K562 (cell line): ENCODE results near the gene SLC29A2. TPM values are rescaled to one million over a fixed set of nuclear protein-coding genes. Genes with fewer than 3 reads are reported as not detected.

Experiments used
- ATF1 ChIP-seq, 2 experiments: fragments of 450-650 bp in 1 of 2; IDR thresholded peaks; 2 replicates each; pipeline ENCODE4 v1.6.1; 2016; ENCODE audit warnings: missing compliant biosample characterization in 1 of 2, missing genetic modification characterization in 1 of 2
- ESRRA ChIP-seq: fragments of 450-650 bp; IDR thresholded peaks from 2 replicates; pipeline ENCODE4 v1.6.1; 2014; ENCODE audit warnings: low read depth, mild to moderate bottlenecking, moderate library complexity, borderline replicate concordance
- ETV6 ChIP-seq, 3 experiments: fragments of 150-350 bp in 1 of 3; sonication (generic) in 1 of 3; formaldehyde crosslinking in 1 of 3; IDR thresholded peaks; 2 replicates each; pipeline versions ENCODE4 v1.6.1 to v1.8.0; 2014 to 2022; ENCODE audit warnings: borderline replicate concordance in 2 of 3, low read depth in 2 of 3, antibody characterized with exemption in 1 of 3, low read length in 1 of 3, mild to moderate bottlenecking in 1 of 3, missing genetic modification reagents in 1 of 3
- FOXK1 ChIP-seq: sonication (generic); formaldehyde crosslinking; IDR thresholded peaks from 2 replicates; pipeline ENCODE4 v1.8.0; 2022; ENCODE audit warnings: missing genetic modification reagents, mild to moderate bottlenecking, borderline replicate concordance
- GTF3C2 ChIP-seq: IDR thresholded peaks from 3 replicates; pipeline ENCODE4 v1.6.1; 2011; ENCODE audit warnings: borderline replicate concordance, mild to moderate bottlenecking, moderate library complexity; ENCODE audit not compliant: insufficient read length; ENCODE audit errors: extremely low read depth
- HBP1 ChIP-seq: fragments of 450-650 bp; formaldehyde crosslinking; IDR thresholded peaks from 2 replicates; pipeline ENCODE4 v1.4.0; 2022; ENCODE audit warnings: missing genetic modification characterization
- JUND ChIP-seq, 2 experiments: IDR thresholded peaks; 2 replicates in 1 of 2; 3 replicates in 1 of 2; pipeline ENCODE4 v1.6.1; 2011; ENCODE audit warnings: borderline replicate concordance in 2 of 2, low read depth in 2 of 2, low read length in 2 of 2, improper control_type of control experiment in 1 of 2, missing biosample characterization in 1 of 2, missing genetic modification characterization in 1 of 2, missing genetic modification reagents in 1 of 2
- MLLT1 ChIP-seq, 2 experiments: fragments of 450-650 bp; IDR thresholded peaks; 2 replicates each; pipeline ENCODE4 v1.6.1; 2016
- MTA1 ChIP-seq: fragments of 450-650 bp; IDR thresholded peaks from 2 replicates; pipeline ENCODE4 v1.6.1; 2017; ENCODE audit warnings: borderline replicate concordance
- MXI1 ChIP-seq: IDR thresholded peaks from 2 replicates; pipeline ENCODE4 v1.6.1; 2011; ENCODE audit warnings: low read depth, mild to moderate bottlenecking, improper control_type of control experiment, low read length
- MYNN ChIP-seq, 2 experiments: sonication (generic); formaldehyde crosslinking in 1 of 2; IDR thresholded peaks; 2 replicates each; pipeline versions ENCODE4 v1.5.0 to v1.6.1; 2016 to 2020; ENCODE audit warnings: antibody characterized with exemption in 1 of 2, missing genetic modification reagents in 1 of 2
- RFX1 ChIP-seq: fragments of 450-650 bp; IDR thresholded peaks from 2 replicates; pipeline ENCODE4 v1.6.1; 2016; ENCODE audit warnings: mild to moderate bottlenecking, moderate library complexity
- RNF2 ChIP-seq: sonication (generic); IDR thresholded peaks from 2 replicates; pipeline ENCODE4 v1.6.1; 2016
- SP1 ChIP-seq: sonication (generic); formaldehyde crosslinking; IDR thresholded peaks from 2 replicates; pipeline ENCODE4 v1.8.1; 2022; ENCODE audit warnings: mild to moderate bottlenecking, missing genetic modification reagents
- ZBTB43 ChIP-seq: sonication (generic); formaldehyde crosslinking; IDR thresholded peaks from 2 replicates; pipeline ENCODE4 v1.8.0; 2023; ENCODE audit warnings: mild to moderate bottlenecking, missing genetic modification reagents
- polyA plus RNA-seq, 8 experiments: library from polyadenylated mRNA; depleted of rRNA in 4 of 8; stranded (reverse) in 5 of 8; unstranded in 3 of 8; fragments of >200 nt; fragmentation: Nextera tagmentation in 2 of 8; fragmentation: Illumina TruSeq in 1 of 8; extraction: Ambion mirVana in 2 of 8; extraction: Trizol in 1 of 8; gene quantifications; 2 replicates each; pipeline versions ENCODE4 v1.2.1 to v1.2.3, GENCODE V29; 2011 to 2014; ENCODE audit warnings: inconsistent platforms in 1 of 8, missing spikeins in 1 of 8
- total RNA-seq, 7 experiments: library from RNA; depleted of rRNA in 6 of 7; stranded (reverse); fragments of >200 nt in 6 of 7; fragmentation: Illumina TruSeq in 2 of 7; extraction: Trizol in 2 of 7; gene quantifications; 2 replicates each; pipeline versions ENCODE4 v1.2.1 to v1.2.3, GENCODE V29; 2011 to 2021; ENCODE audit warnings: low replicate concordance in 1 of 7

The SLC29A2 gene
- total and polyA plus RNA-seq, 9 of the 15 experiments (the other 6 are each of a cell fraction or from before 2014, with no cell fraction given), result 2.4 to 48.6 (median 14.2) TPM

- TF ChIP-seq ZBTB43 (CRISPR knock-in tag) (0 out of 2 replicates have a peak, but pooled peaks have one; percentile 59), SP1 (peak; percentile 48; the same call in 1 of the 2 replicates), RFX1 (peak; percentile 96), ESRRA (peak; percentile 32; the same call in 1 of the 2 replicates), JUND (IDR thresholded peaks at IDR 0.05; ENCODE audit: borderline replicate concordance, low read depth, low read length) (peak; percentile 90), JUND (tag; IDR thresholded peaks at IDR 0.05; ENCODE audit: borderline replicate concordance, low read depth, low read length) (peak; percentile 84; the same call in 2 of the 3 replicates), FOXK1 (CRISPR knock-in tag) (0 out of 2 replicates have a peak, but pooled peaks have one; percentile 39), MTA1 (0 out of 2 replicates have a peak, but pooled peaks have one; percentile 21), RNF2 (peak; percentile 74), MXI1 (peak; percentile 72; the same call in 1 of the 2 replicates), MLLT1 (IDR thresholded peaks at IDR 0.05) (peak in 1 of 2 experiments; percentile 38; a peak in 1 of 4 replicates), MYNN (IDR thresholded peaks at IDR 0.05) (peak; percentile 99), MYNN (CRISPR knock-in tag; IDR thresholded peaks at IDR 0.05) (peak; percentile 29; the same call in 1 of the 2 replicates), ATF1 (CRISPR knock-in tag; IDR thresholded peaks at IDR 0.05) (no peak), ATF1 (tag; IDR thresholded peaks at IDR 0.05) (0 out of 2 replicates have a peak, but pooled peaks have one; percentile 22), GTF3C2 (no peak), HBP1 (CRISPR knock-in tag) (0 out of 2 replicates have a peak, but pooled peaks have one; percentile 11), ETV6 (IDR thresholded peaks at IDR 0.05; ENCODE audit: borderline replicate concordance in 1 of 2, low read depth in 2 of 2, low read length in 1 of 2) (peak in 1 of 2 experiments; percentile 32; a peak in 1 of 4 replicates), ETV6 (CRISPR knock-in tag; IDR thresholded peaks at IDR 0.05; ENCODE audit: borderline replicate concordance) (no peak)
Measured at GRCh38 chr11:66336234-66337102, 35.1 kb downstream of the SLC29A2 start, which contains the start of gene RIN1 (continued).
